GM19372 (cell line): Measurements from ENCODE around the gene TTC19.
"Not testable (repeated sequence)": the region's sequence is repeated elsewhere in the genome, so short reads cannot be mapped to it uniquely, and the experiment has no call there.

Source experiments
- ATAC-seq: cut with Tn5 transposase; IDR thresholded peaks from one replicate; pipeline ENCODE4 v1.9.1; 2021; ENCODE audit warnings: mild to moderate bottlenecking, low read depth, moderate library complexity; ENCODE audit not compliant: unreplicated experiment

Gene TTC19

DNA sequence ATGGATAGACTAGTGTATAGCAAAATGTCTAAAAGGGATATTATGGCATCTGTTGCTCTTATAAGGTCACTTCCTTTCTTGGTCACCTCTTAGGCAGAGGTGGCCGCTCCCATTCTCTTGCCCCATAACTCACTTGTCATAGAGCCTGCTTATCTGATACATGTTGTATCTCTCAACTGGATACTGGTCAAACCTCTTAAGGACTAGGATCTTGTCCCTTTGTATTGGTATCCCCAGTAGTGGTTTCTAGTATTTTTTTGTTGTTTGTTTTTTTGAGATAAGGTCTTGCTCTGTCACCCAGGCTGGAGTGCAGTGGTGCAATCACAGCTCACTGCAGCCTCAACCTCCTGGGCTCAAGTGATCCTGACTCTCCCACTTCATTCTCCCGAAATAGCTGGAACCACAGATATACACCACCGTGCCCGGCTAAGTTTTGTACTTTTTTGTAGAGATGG lies 27.1 kb upstream of the TTC19 start:
- ATAC-seq: no peak

DNA sequence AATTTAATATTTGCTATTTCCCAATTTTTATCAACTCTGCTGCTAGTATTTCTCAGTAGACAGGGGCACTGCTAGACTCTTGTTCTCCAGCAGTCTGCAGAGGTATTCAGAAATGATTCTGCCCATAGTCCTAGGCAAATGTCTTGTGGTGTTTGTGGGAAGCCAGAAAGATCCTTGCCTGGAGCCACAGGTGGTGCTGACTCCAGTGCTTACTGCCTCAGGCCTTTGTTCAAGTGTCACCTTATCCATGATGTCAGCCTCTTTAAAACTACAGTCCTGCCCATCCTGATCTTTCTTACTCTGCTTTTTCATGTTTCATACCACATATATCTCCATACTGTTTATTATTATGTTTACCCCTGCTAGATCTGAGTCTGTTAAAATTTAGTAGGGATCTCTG lies 26.6 kb upstream of the TTC19 start:
- no peak for ATAC-seq

DNA sequence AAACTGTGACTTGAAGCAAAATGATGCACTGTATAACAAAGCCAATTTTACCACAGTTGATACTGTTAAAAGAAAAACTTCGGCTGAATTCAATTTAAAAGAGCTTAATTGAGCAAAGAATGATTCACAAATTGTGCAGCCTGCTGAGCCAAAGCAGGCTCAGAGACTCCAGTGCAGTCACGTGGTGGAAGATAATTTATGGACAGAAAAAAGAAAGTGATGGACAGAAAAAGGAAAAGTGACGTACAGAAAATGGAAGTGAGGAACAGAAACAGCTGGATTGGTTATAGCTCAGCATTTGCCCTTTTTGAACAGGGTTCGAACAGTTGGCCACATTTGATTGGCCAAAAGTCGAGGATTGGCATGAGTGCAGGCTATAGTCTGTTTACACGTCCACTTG lies 25.8 kb upstream of the TTC19 start:
- ATAC-seq: no peak

DNA sequence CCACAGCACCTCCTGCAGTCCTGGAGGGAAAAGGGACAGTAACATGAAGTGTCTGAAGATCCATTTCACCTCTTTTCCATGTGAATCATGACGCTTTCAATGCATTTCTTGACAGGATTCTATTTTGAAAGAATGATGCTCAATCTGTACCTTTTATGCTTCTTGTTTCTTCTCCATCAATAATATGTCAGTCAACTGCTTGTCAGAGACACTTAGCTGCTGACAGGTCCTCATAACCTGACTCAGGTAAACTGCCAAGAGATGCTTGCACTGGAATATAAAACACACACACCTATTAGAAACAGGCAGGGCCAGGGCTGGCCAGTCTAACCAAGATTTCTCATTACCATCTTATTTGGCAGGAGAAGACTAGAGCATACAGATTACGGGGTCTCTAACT lies 21.7 kb upstream of the TTC19 start:
- ATAC-seq: no peak

DNA sequence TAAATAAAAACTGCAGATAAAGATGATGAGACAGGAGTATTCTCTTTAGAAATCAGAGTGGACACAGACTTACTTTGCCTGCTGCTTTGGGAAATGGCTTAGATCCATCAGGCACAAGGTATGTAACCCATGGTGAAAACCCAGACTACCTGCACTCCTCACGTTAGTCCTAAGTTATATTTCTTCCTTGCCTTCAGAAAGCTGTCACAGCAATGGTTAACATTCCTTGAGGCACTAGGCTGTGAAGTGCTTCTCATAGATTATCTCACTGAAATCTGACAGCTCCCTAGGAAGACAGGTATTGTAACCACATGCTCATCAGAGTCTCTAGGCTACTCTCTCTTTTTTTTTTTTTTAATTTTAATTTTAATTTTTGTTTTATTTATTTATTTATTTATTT lies 21.0 kb upstream of the TTC19 start:
- no peak for ATAC-seq

DNA sequence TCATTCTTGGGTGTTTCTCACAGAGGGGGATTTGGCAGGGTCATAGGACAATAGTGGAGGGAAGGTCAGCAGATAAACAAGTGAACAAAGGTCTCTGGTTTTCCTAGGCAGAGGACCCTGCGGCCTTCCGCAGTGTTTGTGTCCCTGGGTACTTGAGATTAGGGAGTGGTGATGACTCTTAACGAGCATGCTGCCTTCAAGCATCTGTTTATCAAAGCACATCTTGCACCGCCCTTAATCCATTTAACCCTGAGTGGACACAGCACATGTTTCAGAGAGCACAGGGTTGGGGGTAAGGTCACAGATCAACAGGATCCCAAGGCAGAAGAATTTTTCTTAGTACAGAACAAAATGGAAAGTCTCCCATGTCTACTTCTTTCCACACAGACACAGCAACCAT lies 20.6 kb upstream of the TTC19 start:
- not testable (repeated sequence) for ATAC-seq

DNA sequence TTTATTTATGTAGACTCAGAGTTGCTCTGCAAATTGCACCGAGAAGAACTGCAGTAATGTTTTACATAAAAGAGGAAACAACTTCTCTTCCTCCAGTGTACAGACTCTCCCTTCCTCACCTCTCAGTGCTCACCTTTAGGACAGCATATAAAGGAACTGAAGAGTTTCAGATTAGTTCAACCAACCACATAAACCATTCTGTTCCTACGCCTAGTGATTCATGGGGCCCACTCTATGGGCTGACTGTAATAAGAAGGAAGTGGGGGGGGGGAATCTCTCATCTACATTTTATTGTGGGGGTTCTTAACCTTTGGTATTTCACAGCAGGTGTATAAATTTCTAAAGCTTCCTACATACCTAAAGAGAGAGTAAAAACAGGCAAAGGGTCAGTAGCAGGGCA lies 18.4 kb upstream of the TTC19 start:
- ATAC-seq: peak; percentile 94

DNA sequence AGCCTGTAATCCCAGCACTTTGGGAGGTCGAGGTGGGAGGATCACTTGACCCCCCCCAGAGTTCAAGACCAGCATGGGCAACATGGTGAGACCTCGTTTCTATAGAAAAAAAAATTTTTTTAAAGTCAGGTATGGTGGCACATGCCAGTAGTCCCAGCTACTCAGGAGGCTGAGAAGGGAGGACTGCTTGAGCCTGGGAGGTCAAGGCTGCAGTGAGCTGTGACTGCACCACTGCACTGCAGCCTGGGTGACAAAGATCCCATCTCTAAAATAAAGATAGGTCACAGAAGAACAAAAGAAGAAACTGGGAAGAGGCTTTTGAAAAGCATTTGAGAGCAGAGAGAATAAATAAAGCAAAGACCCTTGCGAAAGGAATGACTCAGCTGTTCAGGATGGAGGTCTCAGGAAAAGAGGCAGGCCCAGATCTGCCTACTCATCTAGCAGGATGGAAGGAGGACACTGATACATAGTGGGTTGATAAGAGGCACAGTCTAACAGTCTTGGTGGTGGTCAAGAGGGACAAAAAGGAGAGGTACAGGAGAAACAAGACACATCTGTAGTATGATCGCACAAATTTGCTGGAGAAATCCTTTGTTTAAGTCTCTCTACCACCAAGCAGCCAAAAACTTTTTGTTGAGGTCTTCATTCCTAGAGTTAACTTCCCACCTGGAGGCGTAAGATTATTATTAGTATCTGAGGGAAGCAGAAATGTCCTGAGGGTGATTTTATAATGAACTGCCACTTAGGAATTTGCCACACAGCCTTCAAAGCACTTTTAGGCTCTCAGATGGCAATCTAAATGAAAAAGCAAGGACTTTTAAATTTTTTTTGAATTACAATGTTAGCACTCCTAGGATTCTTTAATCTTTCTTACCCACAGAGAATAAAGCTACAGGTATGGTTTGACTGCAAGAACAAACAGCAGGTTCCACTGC lies 17.7 kb upstream of the TTC19 start:
- no peak for ATAC-seq

DNA sequence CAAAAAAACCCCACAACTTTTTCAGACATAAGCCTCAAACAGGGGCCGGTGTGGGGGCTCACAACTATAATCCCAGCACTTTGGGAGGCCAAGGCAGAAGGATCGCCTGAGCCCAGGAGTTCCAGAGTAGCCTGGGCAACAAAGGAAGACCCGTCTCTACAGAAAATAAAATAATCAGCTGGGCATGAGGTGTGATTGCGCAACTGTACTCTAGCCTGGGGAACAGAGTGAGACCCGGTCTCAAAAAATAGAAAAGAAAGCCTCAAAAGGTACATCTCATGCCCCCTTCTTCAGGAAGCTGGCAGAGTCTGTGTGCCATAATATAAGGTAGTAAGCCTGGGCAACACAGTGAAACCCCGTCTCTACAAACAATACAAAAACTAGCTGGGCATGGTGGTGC lies 3.3 kb upstream of the TTC19 start:
- ATAC-seq: no peak

DNA sequence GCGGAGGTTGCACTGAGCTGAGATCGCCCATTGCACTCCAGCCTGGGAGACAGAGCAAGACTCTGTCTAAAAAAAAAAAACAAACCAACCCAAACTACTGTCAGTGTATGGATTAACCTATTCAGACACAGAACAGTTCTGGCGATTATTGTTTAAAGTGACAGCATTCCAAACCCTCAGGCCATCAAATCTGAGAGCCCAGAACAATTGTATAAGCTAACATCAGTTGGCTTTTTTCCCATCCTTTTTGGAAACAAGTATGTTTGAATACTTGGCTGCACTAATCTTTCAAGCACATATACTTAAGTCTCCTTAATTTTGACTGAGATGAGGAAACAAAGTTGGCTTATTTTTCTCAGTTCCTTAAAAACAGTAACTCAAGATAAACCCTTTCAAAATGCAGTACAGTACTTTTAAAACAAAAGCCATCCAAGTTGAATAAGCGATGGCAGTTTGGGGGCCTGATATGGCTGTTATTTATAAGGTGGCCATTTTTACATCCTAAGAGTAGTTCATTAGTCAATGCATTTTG lies 1.5 kb upstream of the TTC19 start:
- ATAC-seq: no peak

DNA sequence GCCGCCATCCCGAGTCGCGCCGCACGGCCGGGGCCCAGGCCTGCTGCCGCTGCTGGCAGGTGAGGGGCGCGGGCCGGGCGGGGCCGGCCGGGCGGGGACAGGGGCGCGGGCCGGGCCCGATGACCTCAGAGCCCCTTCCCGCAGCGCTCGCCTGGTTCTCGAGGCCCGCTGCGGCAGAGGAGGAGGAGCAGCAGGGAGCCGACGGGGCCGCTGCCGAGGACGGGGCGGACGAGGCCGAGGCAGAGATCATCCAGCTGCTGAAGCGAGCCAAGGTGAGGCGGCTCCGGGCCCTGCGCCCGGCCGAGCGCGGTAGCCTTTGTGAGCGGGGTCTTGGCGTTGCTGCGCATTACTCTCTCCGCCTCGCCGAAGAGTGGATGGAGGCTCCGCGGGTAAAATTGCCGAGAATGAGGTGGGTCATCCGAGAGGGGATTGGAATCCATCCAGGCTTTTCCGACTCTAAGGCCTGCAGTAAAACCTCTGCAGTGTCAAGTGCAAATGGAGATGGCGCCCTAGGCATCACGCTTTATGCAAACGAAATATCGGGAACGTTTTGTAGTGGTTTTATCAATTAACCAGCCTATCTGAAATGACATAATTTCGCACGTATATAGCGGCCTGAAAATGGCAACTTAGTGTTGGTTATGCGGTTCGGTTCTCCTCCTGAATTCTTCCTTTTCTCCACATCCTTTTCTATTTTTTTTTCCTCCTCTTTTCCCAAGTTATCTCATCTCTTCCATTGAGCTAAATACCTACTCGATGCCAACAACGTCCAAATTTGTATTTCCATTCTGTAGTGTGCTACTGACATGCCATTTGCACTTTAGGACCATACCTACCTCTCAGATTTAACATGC lies 577 bp downstream of the TTC19 start:
- ATAC-seq: peak; percentile 34

DNA sequence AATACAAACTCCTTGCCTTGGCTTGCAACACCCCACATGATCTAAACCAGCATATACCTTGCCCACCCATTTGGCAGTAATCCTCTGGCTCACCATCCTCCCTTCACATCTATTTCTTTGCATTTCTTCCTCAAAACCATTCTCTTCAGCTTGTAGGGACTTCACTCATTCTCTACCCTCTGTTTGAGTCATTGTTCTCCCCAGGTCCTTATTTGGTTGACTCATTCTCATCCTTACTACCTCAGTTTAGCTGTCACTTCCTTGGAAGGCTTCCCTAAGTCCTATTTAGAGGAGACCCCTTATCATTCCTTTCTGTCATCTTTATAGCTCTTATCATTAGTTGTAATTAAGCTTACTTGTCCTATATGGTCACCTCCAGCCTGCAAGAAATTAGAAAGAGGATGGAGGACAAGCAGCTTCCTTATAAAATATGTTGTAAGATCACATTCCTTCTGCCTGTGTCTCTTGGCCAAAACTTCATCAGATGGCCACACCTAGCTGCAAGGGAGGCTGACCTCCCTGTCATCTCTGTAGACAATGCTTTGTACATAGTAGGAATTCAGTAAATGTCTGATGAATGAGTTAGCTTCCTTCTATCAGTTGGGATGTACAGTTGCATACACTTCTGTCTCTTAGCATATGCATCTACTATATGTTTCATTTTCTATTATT lies 1.7 kb downstream of the TTC19 start:
- no peak for ATAC-seq

DNA sequence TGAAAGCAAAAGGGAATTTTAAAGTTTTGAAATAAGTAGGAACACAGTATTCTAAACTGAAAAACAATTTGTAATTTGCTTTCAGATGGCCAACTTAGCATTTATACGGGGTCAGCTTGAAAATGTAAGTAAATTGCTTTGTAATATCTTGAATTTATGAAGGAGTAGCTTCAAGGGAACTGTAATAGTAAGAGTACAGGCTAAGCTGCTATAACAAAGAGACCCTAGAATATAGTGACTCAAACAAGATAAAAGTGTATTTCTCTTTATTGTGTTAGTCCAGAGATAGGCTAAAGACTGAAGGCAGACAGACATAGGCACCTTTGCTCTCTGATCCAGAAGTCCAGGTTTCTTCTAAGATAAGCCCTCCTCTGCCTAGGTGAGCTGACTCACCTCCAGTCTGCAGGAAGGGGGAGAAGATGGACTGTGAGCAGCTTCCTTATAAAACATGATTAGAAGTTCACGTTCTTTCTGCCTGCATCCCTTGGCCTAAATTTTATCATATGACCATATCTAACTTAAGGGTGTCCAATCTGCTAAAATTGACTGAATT lies 3.2 kb downstream of the TTC19 start:
- ATAC-seq: no peak

DNA sequence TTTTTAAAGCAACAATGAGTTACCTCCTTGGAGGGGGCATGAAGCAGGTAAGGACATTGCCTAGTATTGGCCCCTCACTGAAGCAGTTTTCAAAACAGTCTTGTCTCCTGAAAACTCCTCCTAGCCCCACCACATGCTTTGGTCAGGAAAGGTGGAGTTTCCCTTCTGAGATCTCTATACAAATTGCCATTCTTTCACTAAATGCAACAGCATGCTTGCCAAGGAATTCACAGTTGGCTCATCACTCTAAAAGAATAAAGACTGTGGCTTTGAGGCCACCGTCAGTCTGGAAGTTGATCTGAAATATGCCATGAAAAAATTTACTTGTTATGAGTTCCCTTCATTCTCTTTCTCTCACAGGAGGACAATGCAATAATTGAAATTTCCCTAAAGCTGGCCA lies 4.2 kb downstream of the TTC19 start:
- no peak for ATAC-seq

DNA sequence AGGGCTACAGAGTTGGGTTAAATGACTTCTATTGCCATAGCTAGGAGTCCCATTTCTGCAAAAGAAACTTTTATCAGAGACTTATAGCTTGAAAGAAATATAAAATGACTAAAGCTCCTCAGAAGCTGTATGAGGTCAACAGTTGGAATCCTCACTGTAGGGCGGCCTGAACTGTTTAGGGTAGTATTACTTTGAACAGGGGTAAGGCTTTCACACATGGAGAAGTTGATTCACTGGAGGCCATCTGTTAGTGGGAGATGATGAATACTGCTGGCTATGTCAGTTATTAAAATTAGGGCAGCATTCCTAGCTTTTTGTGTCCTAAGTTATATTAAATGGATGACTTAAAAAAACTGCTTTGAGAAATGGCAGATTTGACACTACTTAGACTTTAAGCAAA lies 6.0 kb downstream of the TTC19 start:
- ATAC-seq: no peak

DNA sequence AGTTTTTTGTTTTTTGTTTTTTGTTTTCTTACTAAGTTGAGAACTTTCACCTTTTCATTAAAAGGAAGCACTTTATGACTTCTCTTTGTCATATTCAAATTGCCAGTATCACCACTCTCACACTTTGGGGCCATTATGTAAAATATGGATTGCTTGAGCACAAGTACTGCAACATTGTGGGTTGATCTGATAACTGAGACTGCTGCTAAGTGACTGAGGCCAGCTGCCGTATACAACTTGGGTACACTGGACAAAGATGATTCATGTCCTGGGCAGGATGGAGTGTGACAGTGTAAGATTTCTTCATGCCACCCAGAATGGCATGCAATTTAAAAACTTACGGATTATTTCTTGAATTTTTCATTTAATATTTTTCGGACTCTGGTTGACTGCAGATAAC lies 7.8 kb downstream of the TTC19 start:
- no peak for ATAC-seq

DNA sequence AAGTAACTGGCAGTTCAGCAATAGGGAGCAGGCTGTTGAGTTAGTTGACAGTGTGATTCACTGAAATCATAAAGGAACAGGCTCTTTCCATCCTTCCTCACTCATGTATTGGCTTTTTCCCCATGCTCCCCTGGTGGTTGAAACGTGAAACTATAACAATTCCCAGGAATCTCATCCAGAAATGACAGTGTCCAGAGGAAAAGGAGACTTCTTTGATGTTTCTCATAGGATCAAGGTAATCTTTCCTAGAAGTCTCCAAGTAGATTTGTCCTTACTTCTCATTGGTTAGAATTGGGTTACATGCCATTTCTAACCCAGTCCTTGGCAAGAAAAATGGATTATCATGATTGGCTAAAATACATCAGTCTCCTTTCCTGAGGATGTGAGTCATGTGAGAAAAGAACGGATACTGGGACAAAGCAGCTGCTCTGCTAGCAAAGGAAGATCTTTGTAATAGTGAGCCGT lies 14.4 kb downstream of the TTC19 start:
- ATAC-seq: no peak

DNA sequence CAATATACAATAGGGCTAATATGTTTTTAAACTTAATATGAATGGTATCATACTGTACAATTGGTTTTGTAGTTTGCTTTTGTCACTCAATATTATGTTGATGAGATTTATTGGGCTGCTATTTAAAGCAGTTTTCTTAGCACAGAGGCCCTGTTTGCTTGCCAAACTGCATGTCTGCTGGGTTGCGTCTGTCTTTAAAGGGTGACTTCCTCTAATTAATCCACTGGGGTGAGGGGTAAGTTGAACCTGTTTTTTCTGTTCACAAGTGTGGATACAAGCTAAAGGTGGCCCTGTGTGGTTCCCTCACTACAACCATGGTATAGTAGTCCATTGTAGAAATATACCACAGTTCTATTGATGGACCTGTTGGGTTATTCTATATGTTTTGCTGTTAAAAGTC lies 19.7 kb downstream of the TTC19 start:
- ATAC-seq: no peak

DNA sequence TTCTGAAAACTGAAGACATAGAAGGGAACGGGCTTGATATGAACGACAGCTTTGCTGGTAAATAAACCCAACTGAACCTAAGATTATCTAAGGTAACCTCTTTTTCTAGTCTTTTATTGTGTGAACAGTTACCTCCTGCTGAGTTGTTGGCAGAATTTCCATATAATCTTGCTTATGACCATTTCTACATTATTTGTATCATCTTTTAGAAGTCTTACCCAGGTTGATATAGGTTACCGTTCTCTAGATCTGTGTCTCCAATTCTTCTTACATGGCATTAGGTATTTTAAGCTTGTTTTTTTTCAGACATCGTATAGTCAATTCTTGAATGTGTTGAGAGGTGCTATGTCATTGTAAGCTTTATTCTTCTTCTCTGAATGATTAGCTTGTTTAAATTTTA lies 24.3 kb downstream of the TTC19 start:
- no peak for ATAC-seq

DNA sequence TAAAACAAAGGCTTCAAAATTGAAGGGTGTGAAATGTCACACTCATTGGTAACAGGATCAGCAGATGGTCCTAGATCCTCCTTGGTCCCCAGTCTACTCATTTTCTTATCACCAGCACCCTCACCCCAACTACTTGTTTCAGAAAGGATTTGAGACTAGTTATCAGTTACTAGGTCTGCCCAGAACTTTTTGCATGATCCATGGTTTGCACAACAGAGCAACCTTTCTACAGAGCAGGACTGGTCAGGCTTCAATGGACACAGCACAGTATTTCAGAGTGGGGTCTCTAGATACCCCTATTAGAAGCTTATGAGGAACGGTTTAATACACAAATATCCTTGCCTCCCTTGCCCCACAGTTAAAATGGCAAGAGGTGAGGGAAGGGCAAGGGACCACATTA lies 25.6 kb downstream of the TTC19 start:
- no peak for ATAC-seq
